Activated naive CD4-positive, alpha-beta T cell treated with anti-CD3 and anti-CD28 coated beads for 36 hours (primary cell): ENCODE results near the gene ATG9A. TPM values are rescaled to one million over a fixed set of nuclear protein-coding genes. Genes with fewer than 3 reads are reported as not detected.
"Not testable (repeated sequence)": the region's sequence is repeated elsewhere in the genome, so short reads cannot be mapped to it uniquely, and the experiment has no call there.

Source experiments
- CTCF ChIA-PET: fragments of 350-600 bp; sonication (Branson Sonifier 250); formaldehyde crosslinking; loops from one replicate; lab custom pipeline; 2021; ENCODE audit warnings: antibody characterized with exemption; lab: Charles Lee
- DNase-seq: peaks from one replicate; pipeline ENCODE4 v3.0.0-alpha.2; 2020
- H3K27ac Mint-ChIP-seq: one replicate; pipeline ENCODE4 v1.8.0; 2021; ENCODE audit warnings: mild to moderate bottlenecking, mixed read lengths
- H3K27me3 Mint-ChIP-seq: one replicate; pipeline ENCODE4 v1.8.0; 2021; ENCODE audit warnings: low read depth, mixed read lengths
- H3K36me3 Mint-ChIP-seq: one replicate; pipeline ENCODE4 v1.8.0; 2021; ENCODE audit warnings: low read depth, mixed read lengths
- H3K4me1 Mint-ChIP-seq: one replicate; pipeline ENCODE4 v1.8.0; 2021; ENCODE audit warnings: low read depth, mixed read lengths
- H3K4me3 Mint-ChIP-seq: one replicate; pipeline ENCODE4 v1.8.0; 2021; ENCODE audit warnings: mild to moderate bottlenecking, moderate library complexity, mixed read lengths
- H3K9me3 Mint-ChIP-seq: one replicate; pipeline ENCODE4 v1.8.0; 2021; ENCODE audit warnings: mixed read lengths
- intact Hi-C: fragments of 100-400 bp; cut with micrococcal nuclease; formaldehyde crosslinking; loops from one replicate; pipeline ENCODE4 v1.15.1; 2023
- total RNA-seq, 2 experiments: library from RNA; stranded (reverse); gene quantifications; one replicate each; pipeline ENCODE4 v1.2.3, GENCODE V29; 2021

Gene ATG9A
- total RNA-seq, 2 experiments from 2014 or later = 26.0 to 27.7 TPM

- Mint-ChIP-seq H3K4me3 (no peak overlapping the region), H3K27me3 (no peaks in the 10 kb centered on the region), H3K27ac (no peak overlapping the region), H3K9me3 (no peaks in the 10 kb centered on the region), H3K4me1 (no peaks in the 10 kb centered on the region), H3K36me3 (no peaks in the 10 kb centered on the region)
- intact Hi-C loops = no loop called here
- CTCF ChIA-PET = interaction anchor here (1.7 kb wide), 1 partner anchor 27 kb away, joined by 6 read pairs; no protein-coding TSS in a partner anchor
- DNase-seq = no peak
These were observed 38.9 kb upstream of the ATG9A start for GRCh38 chr2:219268294-219268693.

DNA sequence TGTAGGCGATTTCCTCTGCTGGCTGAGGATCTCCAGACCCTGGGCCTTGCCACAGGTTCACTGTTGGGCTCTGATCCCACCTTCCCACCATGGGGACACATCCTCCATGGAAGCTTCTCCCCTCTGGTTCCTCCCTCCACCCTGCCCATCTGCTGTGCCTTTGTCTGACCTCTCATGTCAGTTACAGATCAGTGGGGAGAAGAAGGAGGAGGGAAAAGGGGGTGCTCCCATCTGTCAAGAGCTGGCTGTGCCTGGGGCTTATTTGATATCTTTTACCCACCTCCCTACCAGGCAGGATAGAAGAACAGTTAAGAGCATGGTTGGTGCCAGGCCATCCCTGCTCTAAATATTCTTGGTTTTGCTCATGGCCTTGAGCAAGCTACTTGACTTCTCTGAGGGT lies 37.5 kb upstream of the ATG9A start:
- Mint-ChIP-seq H3K27ac (no peak overlapping the region), H3K4me1 (no peaks in the 10 kb centered on the region), H3K36me3 (no peaks in the 10 kb centered on the region), H3K9me3 (no peaks in the 10 kb centered on the region), H3K4me3 (no peak overlapping the region), H3K27me3 (no peaks in the 10 kb centered on the region)
- CTCF ChIA-PET = interaction anchor here (1.7 to 2.1 kb wide), 2 partner anchors 11 to 29 kb away, joined by 6 to 16 read pairs; no protein-coding TSS in a partner anchor
- DNase-seq = no peak
- intact Hi-C loops = no loop called here

- intact Hi-C loops = no loop called here
- H3K27ac Mint-ChIP-seq = no peak overlapping the region
- no peaks in the 10 kb centered on the region for H3K4me1 Mint-ChIP-seq
- no peak overlapping the region for H3K4me3 Mint-ChIP-seq
- H3K9me3 Mint-ChIP-seq = no peaks in the 10 kb centered on the region
- no peaks in the 10 kb centered on the region for H3K36me3 Mint-ChIP-seq
- no peaks in the 10 kb centered on the region for H3K27me3 Mint-ChIP-seq
- CTCF ChIA-PET = interaction anchor here (0.5 to 2.1 kb wide), 4 partner anchors 11 to 101 kb away, joined by 3 to 16 read pairs (median 6); no protein-coding TSS in a partner anchor
- DNase-seq = no peak
These were observed 36.8 kb upstream of the ATG9A start for GRCh38 chr2:219266232-219266631.

DNA sequence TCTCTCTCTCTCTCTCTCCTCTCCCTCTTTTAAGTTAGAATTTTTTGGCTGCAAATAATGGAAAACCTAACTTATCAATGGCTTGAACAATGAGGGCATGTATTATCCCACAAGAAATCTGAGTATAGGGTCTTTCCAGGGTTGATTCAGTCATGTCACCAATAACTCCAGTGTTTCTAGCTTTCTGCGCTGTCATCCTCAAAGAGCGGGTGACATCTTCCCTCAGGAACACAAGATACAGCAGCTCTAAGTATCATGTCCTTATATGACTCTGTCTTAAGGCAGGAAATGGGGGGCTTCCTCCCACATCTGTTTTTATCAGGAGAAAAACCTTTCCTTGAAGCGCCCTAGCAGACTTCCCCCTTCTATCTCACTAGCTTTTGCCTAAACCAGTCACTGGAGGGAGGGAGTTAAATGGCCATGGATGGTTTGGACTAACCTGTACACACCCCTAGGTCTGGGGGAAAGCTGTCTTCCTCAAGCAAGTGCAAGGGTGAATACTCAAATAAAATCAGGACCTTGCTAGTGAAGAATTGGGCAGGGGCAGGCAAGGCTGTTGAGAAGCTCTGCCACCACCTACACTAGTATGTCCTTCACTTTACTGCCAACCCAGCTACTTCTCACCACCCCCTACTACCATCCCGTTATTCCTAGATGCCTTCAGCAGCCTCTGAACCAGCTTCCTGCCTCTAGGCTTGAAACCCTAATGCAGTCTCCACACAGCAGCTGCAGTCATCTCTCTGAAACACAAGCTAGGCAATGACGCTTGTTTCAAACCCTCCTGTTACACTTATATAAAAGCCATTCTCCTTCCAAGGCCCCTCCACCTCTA lies 31.8 kb upstream of the ATG9A start:
- Mint-ChIP-seq H3K4me3 (no peak overlapping the region), H3K4me1 (no peaks in the 10 kb centered on the region), H3K36me3 (no peaks in the 10 kb centered on the region), H3K9me3 (no peaks in the 10 kb centered on the region), H3K27me3 (no peaks in the 10 kb centered on the region), H3K27ac (no peak overlapping the region)
- no peak for DNase-seq
- intact Hi-C loops = no loop called here
- CTCF ChIA-PET = interaction anchor here (0.7 to 2.5 kb wide), 8 partner anchors 9 to 384 kb away, joined by 3 to 14 read pairs (median 5); partner anchors contain the start of gene DNAJB2

DNA sequence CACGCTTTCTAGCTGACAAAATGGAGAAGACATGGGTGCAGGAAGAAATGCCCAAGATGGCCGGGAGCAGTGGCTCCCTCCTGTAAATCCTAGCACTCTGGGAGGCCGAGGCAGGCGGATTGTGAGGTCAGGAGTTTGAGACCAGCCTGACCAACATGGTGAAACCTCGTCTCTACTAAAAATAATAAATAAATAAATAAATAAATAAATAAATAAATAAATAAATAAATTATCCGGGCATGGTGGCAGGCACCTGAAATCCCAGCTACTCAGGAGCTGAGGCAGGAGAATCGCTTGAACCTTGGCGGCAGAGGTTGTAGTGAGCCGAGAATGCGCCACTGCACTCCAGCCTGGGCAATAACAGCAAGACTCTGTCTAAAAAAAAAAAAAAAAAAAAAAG lies 29.5 kb upstream of the ATG9A start:
- CTCF ChIA-PET = interaction anchor here (2.0 to 2.2 kb wide), 3 partner anchors 15 to 36 kb away, joined by 5 to 14 read pairs (median 12); partner anchors contain the start of gene DNAJB2
- H3K36me3 Mint-ChIP-seq, DNase-seq, H3K27me3 Mint-ChIP-seq, H3K4me3 Mint-ChIP-seq, H3K9me3 Mint-ChIP-seq, H3K27ac Mint-ChIP-seq: not testable (repeated sequence)
- intact Hi-C loops = loop anchor here (10.0 kb wide), 2 partner anchors 864 to 974 kb away; partner anchors contain the start of gene CTDSP1
- peaks cover 11% of the 10 kb centered on the region for H3K4me1 Mint-ChIP-seq

DNA sequence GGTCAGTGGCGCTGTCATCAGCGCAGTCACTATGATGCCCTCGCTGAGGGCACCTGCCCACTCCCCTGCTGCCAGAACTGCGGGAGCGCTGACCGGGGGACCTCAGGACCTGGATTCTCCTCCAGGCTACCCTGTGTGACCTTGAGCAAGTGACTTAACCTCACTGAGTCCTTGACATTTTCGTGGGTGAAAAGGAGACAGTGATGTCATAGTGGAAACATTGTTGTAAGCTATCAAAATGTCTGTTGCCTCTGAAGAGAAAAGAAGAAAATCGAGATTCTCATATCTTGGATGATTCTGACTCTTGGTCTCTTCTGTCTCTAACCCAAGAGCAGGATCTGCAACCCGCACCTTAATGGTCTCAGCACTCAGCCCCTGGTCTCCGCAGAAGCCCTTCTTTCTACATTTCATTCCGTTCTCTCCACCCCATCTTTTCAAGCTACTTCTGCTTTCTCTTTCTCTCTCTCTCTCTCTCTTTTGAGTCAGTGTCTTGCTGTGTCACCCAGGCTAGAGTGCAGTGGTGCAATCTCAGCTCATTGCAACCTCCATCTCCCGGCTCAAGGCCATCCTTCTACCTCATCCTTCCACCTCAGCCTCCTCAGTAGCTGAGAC lies 25.3 kb upstream of the ATG9A start:
- intact Hi-C loops = loop anchor here (1.0 to 10.0 kb wide), 6 partner anchors 25 to 970 kb away; partner anchors contain the start of genes CTDSP1, DNAJB2, NHEJ1 and WNT10A
- CTCF ChIA-PET = interaction anchor here (0.7 to 6.1 kb wide), 12 partner anchors 9 to 544 kb away, joined by 3 to 76 read pairs (median 4); partner anchors contain the start of genes DNAJB2, GLB1L, STK16 and TTLL4
- Mint-ChIP-seq H3K27me3 (no peaks in the 10 kb centered on the region), H3K4me1 (peaks cover 42% of the 10 kb centered on the region), H3K27ac (peak overlapping the region; percentile 84), H3K4me3 (peak overlapping the region; percentile 70), H3K9me3 (no peaks in the 10 kb centered on the region), H3K36me3 (peaks cover 26% of the 10 kb centered on the region)
- DNase-seq = peak; percentile 67

DNA sequence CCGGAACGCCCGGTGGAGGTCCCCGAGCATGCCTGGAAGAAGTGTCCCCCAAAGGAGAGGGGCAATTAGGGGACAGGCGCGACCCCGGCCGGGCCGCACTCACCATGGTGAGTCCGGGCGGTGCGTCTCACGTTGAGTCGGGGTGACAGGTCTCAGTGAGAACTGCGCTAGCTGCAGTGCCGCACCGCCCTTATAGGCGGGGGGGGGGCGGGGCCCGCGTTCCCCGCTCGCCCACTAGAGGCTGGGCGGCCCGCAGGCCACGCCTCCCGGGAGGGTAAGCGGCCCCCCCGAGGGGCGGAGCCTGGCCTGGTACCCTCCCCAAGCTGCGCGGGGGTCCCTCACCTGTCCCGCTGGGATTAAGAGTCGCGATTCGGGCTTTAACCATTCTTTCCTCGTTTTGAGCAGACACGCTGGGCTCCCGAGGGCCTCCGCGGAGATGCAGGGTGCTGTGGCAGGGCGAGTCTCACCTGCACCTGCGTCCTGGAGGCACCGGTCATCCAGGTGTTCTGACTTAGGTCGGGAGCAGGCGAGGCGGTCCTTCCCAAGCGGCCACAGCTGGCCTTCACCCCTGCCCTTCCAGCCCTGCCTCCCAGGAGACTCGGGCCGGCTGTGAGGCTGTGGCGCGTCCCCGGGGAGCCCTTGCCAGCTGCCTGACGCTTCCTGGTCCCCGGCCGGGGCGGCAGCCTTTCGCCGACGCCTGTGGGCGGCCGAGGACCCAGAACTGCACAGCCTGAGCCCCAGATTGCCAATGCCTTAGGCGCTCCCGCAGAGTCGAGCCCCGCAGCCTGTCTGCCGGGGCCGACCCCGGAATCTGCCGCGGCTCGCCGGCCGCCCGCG lies 24.5 kb upstream of the ATG9A start, which contains the start of gene TUBA4A:
TSS of gene TUBA4A (minus strand) at position 166 of the 837 bp plus-strand sequence. CDS start at position 106, 60 bp downstream.
- Mint-ChIP-seq H3K4me3 (peak within 1 kb of the TSS; percentile 70), H3K9me3 (no peaks in the 10 kb centered on the region), H3K27me3 (no peaks in the 10 kb centered on the region), H3K4me1 (peaks cover 49% of the 10 kb centered on the region), H3K27ac (peak within 1 kb of the TSS; percentile 95), H3K36me3 (peaks cover 31% of the 10 kb centered on the region)
- intact Hi-C loops = loop anchor here (1.0 to 10.0 kb wide), 14 partner anchors 9 to 969 kb away; partner anchors contain the start of genes ANKZF1, ATG9A, CTDSP1 and DNAJB2
- peak; percentile 89 for DNase-seq
- CTCF ChIA-PET = interaction anchor here (0.8 to 6.1 kb wide), 9 partner anchors 8 to 543 kb away, joined by 3 to 76 read pairs (median 4); partner anchors contain the start of genes DNAJB2, GLB1L, STK16 and TTLL4

DNA sequence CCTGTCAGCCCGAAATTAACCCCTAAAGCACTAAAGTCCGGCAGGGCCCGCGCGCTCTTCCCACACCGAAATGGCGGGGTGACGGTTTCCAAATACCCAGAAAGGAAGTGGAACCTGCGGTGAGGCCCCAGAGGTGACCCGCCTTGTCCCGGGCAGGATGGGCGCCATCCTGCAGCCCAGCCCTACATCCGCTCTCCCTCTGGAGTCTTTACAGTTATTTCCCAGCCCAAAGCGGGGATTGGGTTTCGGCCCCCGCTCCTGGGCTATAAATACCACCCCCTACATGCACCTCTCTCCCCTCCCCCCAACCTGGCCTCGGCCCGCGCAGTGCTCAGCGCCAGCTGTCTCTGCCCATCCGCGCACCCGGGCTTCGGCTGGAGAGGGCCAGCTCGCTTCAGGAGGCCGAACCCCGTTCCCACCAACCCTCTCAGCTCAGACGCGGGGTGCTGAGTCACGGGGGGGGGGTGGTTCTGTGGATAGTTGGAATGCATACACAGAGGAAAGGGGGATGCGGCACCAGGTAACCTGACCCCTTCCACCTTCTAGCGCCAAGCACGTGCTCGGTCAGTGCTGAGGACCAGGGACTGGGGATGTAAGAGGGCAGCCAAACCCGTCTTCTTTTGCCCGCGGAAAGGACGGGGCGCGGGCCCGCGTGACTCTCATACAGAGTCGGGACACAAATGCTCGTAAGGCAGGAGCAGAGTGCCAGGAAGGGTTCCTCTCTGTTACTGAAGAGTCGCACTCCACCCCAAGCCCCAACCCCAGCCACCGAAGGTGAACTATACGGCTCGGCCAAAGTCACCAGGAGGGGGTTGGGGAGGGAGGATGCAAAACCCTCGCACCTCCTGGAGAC lies 23.7 kb upstream of the ATG9A start, which contains the start of gene TUBA4B:
TSS of gene TUBA4B (plus strand) at position 344 of the 853 bp plus-strand sequence. CDS start at position 509, 165 bp downstream.
- intact Hi-C loops = loop anchor here (1.0 to 10.0 kb wide), 11 partner anchors 8 to 968 kb away; partner anchors contain the start of genes ANKZF1, ATG9A, CTDSP1 and GLB1L
- H3K4me3 Mint-ChIP-seq = peak within 1 kb of the TSS; percentile 70
- peak within 1 kb of the TSS; percentile 95 for H3K27ac Mint-ChIP-seq
- H3K4me1 Mint-ChIP-seq = peaks cover 58% of the 10 kb centered on the region
- no peaks in the 10 kb centered on the region for H3K27me3 Mint-ChIP-seq
- peak; percentile 78 for DNase-seq
- peaks cover 38% of the 10 kb centered on the region for H3K36me3 Mint-ChIP-seq
- CTCF ChIA-PET = interaction anchor here (1.1 to 6.1 kb wide), 7 partner anchors 8 to 95 kb away, joined by 3 to 76 read pairs (median 5); partner anchors contain the start of genes DNAJB2, GLB1L and STK16
- H3K9me3 Mint-ChIP-seq = no peaks in the 10 kb centered on the region

- intact Hi-C loops = loop anchor here (2.0 to 10.0 kb wide), 4 partner anchors 356 to 968 kb away; partner anchors contain the start of genes CTDSP1 and WNT10A
- Mint-ChIP-seq H3K9me3 (no peaks in the 10 kb centered on the region), H3K4me1 (peaks cover 63% of the 10 kb centered on the region), H3K4me3 (peak overlapping the region; percentile 70), H3K27me3 (no peaks in the 10 kb centered on the region), H3K36me3 (peaks cover 40% of the 10 kb centered on the region), H3K27ac (peak overlapping the region; percentile 95)
- DNase-seq = no peak
- CTCF ChIA-PET = interaction anchor here (1.2 to 6.1 kb wide), 6 partner anchors 15 to 80 kb away, joined by 3 to 76 read pairs (median 4); partner anchors contain the start of gene DNAJB2
These were observed 23.1 kb upstream of the ATG9A start for GRCh38 chr2:219252570-219252899.

- Mint-ChIP-seq H3K9me3 (no peaks in the 10 kb centered on the region), H3K4me3 (peak overlapping the region; percentile 70), H3K27me3 (no peaks in the 10 kb centered on the region), H3K4me1 (peaks cover 68% of the 10 kb centered on the region), H3K27ac (peak overlapping the region; percentile 95), H3K36me3 (peaks cover 42% of the 10 kb centered on the region)
- intact Hi-C loops = loop anchor here (2.0 to 10.0 kb wide), 4 partner anchors 355 to 967 kb away; partner anchors contain the start of genes CTDSP1 and WNT10A
- CTCF ChIA-PET = interaction anchor here (0.7 to 6.1 kb wide), 8 partner anchors 14 to 80 kb away, joined by 3 to 76 read pairs (median 3); partner anchors contain the start of gene DNAJB2
- DNase-seq = peak; percentile 58
These were observed 22.6 kb upstream of the ATG9A start for GRCh38 chr2:219252084-219252483.
